Endometrial microvascular endothelial cells (primary cell): ENCODE results near the gene ANKRD22. TPM values are rescaled to one million over a fixed set of nuclear protein-coding genes. Genes with fewer than 3 reads are reported as not detected.

Experiments used
- total RNA-seq: library from RNA; depleted of rRNA; stranded (reverse); fragments of >200 nt; gene quantifications from one replicate; pipeline ENCODE4 v1.2.3, GENCODE V29; 2015; ENCODE audit errors: inconsistent ontology term

ANKRD22 gene
- total RNA-seq, 1 donor from 2014 or later, result not detected

Other genes with a start within 250 kb of the ANKRD22 start
- not detected for gene LIPF, start 187.4 kb downstream of the ANKRD22 start, total RNA-seq
- not detected for gene LIPK, start 145.6 kb downstream of the ANKRD22 start, total RNA-seq
- gene LIPN, start 91.8 kb downstream of the ANKRD22 start, total RNA-seq, result not detected
- gene LIPM, start 49.1 kb downstream of the ANKRD22 start, total RNA-seq, result not detected
- gene STAMBPL1, start 28.4 kb upstream of the ANKRD22 start, total RNA-seq, result 1.1 TPM
- gene ACTA2, start 100.9 kb upstream of the ANKRD22 start, total RNA-seq, result 36.9 TPM
- gene FAS, start 139.0 kb upstream of the ANKRD22 start, total RNA-seq, result 5.8 TPM